Adipocyte (in vitro differentiated cells): ENCODE results near the gene PCGF3.
"Not testable (repeated sequence)": the region's sequence is repeated elsewhere in the genome, so short reads cannot be mapped to it uniquely, and the experiment has no call there.

ENCODE experiments used
- DNase-seq: peaks from one replicate; pipeline ENCODE4 v3.0.0-alpha.2; 2015; ENCODE audit warnings: low read depth
- H3K27me3 ChIP-seq: replicated peaks from 2 replicates; pipeline ENCODE4 v1.7.0; 2013; ENCODE audit warnings: mild to moderate bottlenecking, low read length, moderate library complexity; ENCODE audit not compliant: control insufficient read depth, insufficient read depth
- H3K36me3 ChIP-seq: 2 replicates; pipeline ENCODE4 v1.7.0; 2013; ENCODE audit warnings: low read length, mild to moderate bottlenecking, moderate library complexity; ENCODE audit not compliant: control insufficient read depth, insufficient read depth, severe bottlenecking
- H3K4me1 ChIP-seq: 2 replicates; pipeline ENCODE4 v1.7.0; 2013; ENCODE audit warnings: mild to moderate bottlenecking, low read length, moderate library complexity; ENCODE audit not compliant: control insufficient read depth, insufficient read depth
- H3K4me3 ChIP-seq: 2 replicates; pipeline ENCODE4 v1.7.0; 2013; ENCODE audit warnings: mild to moderate bottlenecking, low read length, moderate library complexity
- H3K9ac ChIP-seq: 2 replicates; pipeline ENCODE4 v1.7.0; 2013; ENCODE audit warnings: mild to moderate bottlenecking, low read length, moderate library complexity
- H3K9me3 ChIP-seq: 2 replicates; pipeline ENCODE4 v1.7.0; 2013; ENCODE audit warnings: mild to moderate bottlenecking, low read length, moderate library complexity; ENCODE audit not compliant: control insufficient read depth

The PCGF3 gene

GRCh38 chr4:793093-793861 is 87.6 kb downstream of the PCGF3 start:
- no peak for DNase-seq
- Histone ChIP-seq H3K9me3 (no peaks in the 10 kb centered on the region), H3K9ac (no peak overlapping the region), H3K4me3 (no peak overlapping the region), H3K27me3 (peaks cover 62% of the 10 kb centered on the region), H3K4me1 (no peaks in the 10 kb centered on the region), H3K36me3 (no peaks in the 10 kb centered on the region)

DNA sequence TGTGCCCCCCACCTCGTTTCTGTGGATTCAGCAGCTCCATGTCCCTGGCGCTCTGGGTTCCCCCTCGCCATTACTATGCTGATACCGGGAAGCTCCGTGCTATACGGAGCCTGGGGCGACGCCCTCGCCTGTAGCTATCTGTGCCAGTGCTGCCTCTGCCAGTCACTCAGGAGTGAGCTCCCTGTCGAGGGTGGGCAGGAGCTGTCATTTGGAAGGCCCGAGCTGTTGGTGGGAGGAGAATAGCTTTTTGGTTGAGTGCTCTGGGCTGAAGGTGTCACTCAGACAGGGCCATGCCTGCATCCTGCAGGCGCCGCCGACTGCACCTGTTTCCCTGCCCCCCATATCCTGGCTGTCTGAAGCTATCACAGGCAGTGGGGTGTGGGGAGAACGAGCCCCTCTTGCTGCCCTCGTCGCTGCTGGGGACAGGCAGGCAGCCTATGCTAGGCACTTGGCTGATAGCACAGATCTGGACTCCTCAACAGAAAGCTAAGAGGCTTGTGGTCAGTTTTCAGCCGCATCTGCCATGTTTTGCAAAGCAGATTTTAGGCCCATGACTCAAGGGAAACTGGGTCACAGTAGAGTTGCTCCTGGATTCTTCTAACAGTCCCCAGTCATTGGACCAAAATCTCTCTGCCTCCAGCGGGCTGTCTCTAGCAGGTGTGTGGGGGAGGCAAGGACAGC is 88.4 kb downstream of the PCGF3 start:
- H3K9ac ChIP-seq = no peak overlapping the region
- no peak for DNase-seq
- H3K4me3 ChIP-seq = no peak overlapping the region
- no peaks in the 10 kb centered on the region for H3K36me3 ChIP-seq
- H3K4me1 ChIP-seq = no peaks in the 10 kb centered on the region
- H3K27me3 ChIP-seq = peaks cover 58% of the 10 kb centered on the region
- no peaks in the 10 kb centered on the region for H3K9me3 ChIP-seq

- H3K9ac ChIP-seq = no peak overlapping the region
- peak; percentile 27 for DNase-seq
- no peaks in the 10 kb centered on the region for H3K9me3 ChIP-seq
- H3K4me1 ChIP-seq = no peaks in the 10 kb centered on the region
- H3K4me3 ChIP-seq = peak overlapping the region; percentile 54
- no peaks in the 10 kb centered on the region for H3K36me3 ChIP-seq
- peaks cover 60% of the 10 kb centered on the region for H3K27me3 ChIP-seq
Observed at GRCh38 chr4:794900-795725, 89.5 kb downstream of the PCGF3 start.

DNA sequence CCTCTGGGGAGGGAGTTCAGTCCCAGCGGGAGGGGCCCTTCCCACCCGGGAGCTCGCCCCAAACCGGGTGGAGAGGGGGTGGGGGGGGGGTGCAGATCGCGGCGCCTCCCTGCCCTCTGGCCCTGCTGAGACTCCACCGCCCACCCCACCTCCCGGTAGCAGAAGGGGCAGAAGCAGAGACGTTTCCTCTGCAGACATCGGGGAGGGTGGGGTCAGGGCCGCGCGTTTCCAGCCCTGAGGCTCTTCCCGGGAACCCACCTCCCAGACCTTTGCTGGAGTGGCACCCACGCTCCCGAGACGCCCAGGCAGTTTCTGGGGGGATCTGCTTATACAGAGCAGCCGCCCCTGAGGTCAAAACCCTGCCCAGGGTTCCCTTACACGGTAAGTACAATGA is 90.1 kb downstream of the PCGF3 start:
- H3K9ac ChIP-seq = no peak overlapping the region
- peaks cover 54% of the 10 kb centered on the region for H3K27me3 ChIP-seq
- H3K36me3 ChIP-seq = no peaks in the 10 kb centered on the region
- no peaks in the 10 kb centered on the region for H3K9me3 ChIP-seq
- H3K4me1 ChIP-seq = no peaks in the 10 kb centered on the region
- DNase-seq = no peak
- no peak overlapping the region for H3K4me3 ChIP-seq

DNA sequence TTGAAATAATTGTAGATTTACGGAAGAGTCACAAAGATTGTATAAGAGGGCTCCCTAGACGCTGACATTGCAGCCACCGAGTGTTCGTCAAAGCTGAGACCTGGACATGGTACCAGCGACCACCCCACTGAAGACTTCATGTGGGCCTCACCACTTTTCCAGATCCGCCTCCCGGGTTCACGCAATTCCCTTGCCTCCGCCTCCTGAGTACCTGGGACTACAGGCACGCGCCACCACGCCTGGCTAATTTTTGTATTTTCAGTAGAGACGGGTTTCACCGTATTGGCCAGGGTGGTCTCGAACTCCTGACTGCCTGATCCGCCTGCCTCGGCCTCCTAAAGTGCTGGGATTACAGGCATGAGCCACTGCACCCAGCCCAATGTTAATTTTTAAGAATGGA is 90.6 kb downstream of the PCGF3 start:
- Histone ChIP-seq H3K36me3 (no peaks in the 10 kb centered on the region), H3K4me1 (no peaks in the 10 kb centered on the region), H3K9ac (no peak overlapping the region), H3K4me3 (no peak overlapping the region), H3K9me3 (no peaks in the 10 kb centered on the region), H3K27me3 (peaks cover 53% of the 10 kb centered on the region)
- no peak for DNase-seq

DNA sequence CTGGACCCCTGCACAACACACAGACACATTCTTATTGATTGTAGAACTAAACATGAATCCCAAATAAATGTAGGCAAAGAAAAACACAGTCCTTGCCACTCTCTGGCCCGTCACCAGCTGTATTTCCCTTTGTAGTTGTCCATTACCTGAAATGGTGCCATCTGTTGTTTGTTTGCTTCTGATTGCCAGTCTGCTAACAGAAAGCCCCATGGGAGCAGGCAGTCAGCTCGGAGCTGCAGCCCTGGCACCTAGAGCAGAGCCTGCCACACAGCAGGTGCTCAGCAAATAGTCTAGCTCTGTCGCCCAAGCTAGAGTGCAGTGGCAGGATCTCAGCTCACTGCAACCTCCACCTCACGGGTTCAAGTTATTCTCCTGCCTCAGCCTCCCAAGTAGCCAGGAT is 91.4 kb downstream of the PCGF3 start:
- H3K4me3 ChIP-seq = no peak overlapping the region
- no peak overlapping the region for H3K9ac ChIP-seq
- no peaks in the 10 kb centered on the region for H3K36me3 ChIP-seq
- peaks cover 56% of the 10 kb centered on the region for H3K27me3 ChIP-seq
- DNase-seq = no peak
- peaks cover 8% of the 10 kb centered on the region for H3K9me3 ChIP-seq
- H3K4me1 ChIP-seq = no peaks in the 10 kb centered on the region

- Histone ChIP-seq H3K4me3 (no peak overlapping the region), H3K9ac (no peak overlapping the region), H3K36me3 (no peaks in the 10 kb centered on the region), H3K9me3 (peaks cover 19% of the 10 kb centered on the region), H3K27me3 (peaks cover 42% of the 10 kb centered on the region), H3K4me1 (no peaks in the 10 kb centered on the region)
- DNase-seq = no peak
Observed at GRCh38 chr4:801436-802124, 95.9 kb downstream of the PCGF3 start.

DNA sequence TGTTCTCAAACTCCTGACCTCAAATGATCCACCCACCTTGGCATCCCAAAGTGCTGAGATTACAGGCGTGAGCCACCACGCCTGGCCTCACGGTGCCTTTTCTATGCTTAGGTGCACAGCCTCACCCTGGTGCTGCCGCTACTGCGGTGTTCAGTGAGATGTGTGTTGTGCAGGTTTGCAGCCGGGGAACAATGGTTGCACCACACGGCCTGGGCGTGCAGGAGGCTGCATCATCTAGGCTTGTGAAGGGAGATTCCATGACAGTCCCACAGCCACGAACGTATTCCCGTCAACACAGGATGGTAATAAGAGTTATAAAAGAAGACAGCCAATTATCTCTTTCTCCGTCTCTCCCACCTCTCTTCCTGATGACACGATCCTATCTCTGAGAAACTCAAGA is 98.3 kb downstream of the PCGF3 start:
- no peak overlapping the region for H3K4me3 ChIP-seq
- H3K9me3 ChIP-seq = peaks cover 21% of the 10 kb centered on the region
- H3K9ac ChIP-seq = no peak overlapping the region
- peaks cover 43% of the 10 kb centered on the region for H3K27me3 ChIP-seq
- H3K4me1 ChIP-seq = no peaks in the 10 kb centered on the region
- H3K36me3 ChIP-seq = no peaks in the 10 kb centered on the region
- DNase-seq = no peak

DNA sequence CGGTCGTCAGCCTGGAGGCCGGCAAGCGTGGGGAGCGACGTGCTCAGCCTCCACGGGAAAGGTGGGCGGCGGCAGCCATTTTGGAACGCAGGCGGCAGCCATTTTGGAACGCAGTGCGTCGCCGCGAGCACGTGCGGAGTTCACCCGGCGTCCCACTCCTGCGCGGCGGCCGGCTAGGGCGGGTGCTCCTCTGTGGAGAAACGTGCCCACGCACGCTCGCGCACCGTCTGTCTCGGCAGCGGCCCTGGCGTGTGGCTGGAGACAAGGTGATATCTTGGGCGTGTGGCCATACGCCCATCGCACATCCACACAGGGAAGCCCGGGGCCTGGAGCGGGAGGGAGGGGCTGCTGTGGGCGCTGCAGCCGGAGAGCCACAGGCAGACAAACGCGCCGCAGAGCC is 99.2 kb downstream of the PCGF3 start:
- H3K9ac ChIP-seq = no peak overlapping the region
- no peak overlapping the region for H3K4me3 ChIP-seq
- DNase-seq = no peak
- no peaks in the 10 kb centered on the region for H3K36me3 ChIP-seq
- H3K9me3 ChIP-seq = peaks cover 21% of the 10 kb centered on the region
- peaks cover 45% of the 10 kb centered on the region for H3K27me3 ChIP-seq
- no peaks in the 10 kb centered on the region for H3K4me1 ChIP-seq

DNA sequence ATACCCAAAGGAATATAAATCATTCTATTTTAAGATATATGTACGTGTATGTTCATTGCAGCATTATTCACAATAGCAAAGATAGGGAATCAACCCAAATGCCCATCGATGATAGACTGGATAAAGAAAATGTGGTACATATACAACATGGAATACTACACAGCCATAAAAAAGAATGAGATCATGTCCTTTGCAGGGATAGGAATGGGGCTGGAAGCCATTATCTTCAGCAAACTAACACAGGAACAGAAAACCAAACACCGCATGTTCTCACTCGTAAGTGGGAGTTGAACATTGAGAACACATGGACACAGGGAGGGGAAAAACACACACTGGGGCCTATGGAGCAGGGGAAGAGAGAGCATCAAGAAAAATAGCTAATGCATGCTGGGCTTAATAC is 101.3 kb downstream of the PCGF3 start:
- H3K27me3 ChIP-seq = peaks cover 42% of the 10 kb centered on the region
- H3K4me1 ChIP-seq = not testable (repeated sequence)

GRCh38 chr4:807792-808191 is 102.2 kb downstream of the PCGF3 start:
- H3K36me3 ChIP-seq = no peaks in the 10 kb centered on the region
- no peak overlapping the region for H3K4me3 ChIP-seq
- H3K9ac ChIP-seq = no peak overlapping the region
- peaks cover 46% of the 10 kb centered on the region for H3K27me3 ChIP-seq
- peaks cover 12% of the 10 kb centered on the region for H3K9me3 ChIP-seq
- no peak for DNase-seq
- no peaks in the 10 kb centered on the region for H3K4me1 ChIP-seq

More for the DNA sequence above, 101.3 kb downstream of the PCGF3 start:
- H3K9me3 ChIP-seq = peaks cover 16% of the 10 kb centered on the region
- H3K9ac ChIP-seq, H3K4me3 ChIP-seq, DNase-seq, H3K36me3 ChIP-seq: not testable (repeated sequence)
